Prostate gland (tissue), 2 donors: ENCODE data around the gene JSRP1. TPM values are rescaled to one million over a fixed set of nuclear protein-coding genes. Genes with fewer than 3 reads are reported as not detected.
"Not testable (repeated sequence)": the region's sequence is repeated elsewhere in the genome, so short reads cannot be mapped to it uniquely, and the experiment has no call there.

Source experiments
- DNase-seq: peaks from one replicate; pipeline ENCODE4 v3.0.0-alpha.2; 2019; ENCODE audit warnings: low spot score
- H3K27ac ChIP-seq, 2 donors: fragments of 200-600 bp; sonication (generic); 2 replicates each; pipeline ENCODE4 v1.5.1; 2017 to 2019
- H3K27me3 ChIP-seq: fragments of 200-600 bp; sonication (generic); replicated peaks from 2 replicates; pipeline ENCODE4 v1.5.1; 2019; ENCODE audit not compliant: insufficient read depth
- H3K36me3 ChIP-seq, 2 donors: fragments of 200-600 bp; sonication (generic); 1 replicate in 1 of 2; 2 replicates in 1 of 2; pipeline versions ENCODE4 v1.5.1 to v1.8.1; 2017 to 2019
- H3K4me1 ChIP-seq: fragments of 200-600 bp; sonication (generic); replicated peaks from 2 replicates; pipeline ENCODE4 v1.5.1; 2019
- H3K4me3 ChIP-seq, 2 donors: fragments of 200-600 bp; sonication (generic); 2 replicates each; pipeline ENCODE4 v1.5.1; 2017 to 2019
- H3K9me3 ChIP-seq: fragments of 200-600 bp; sonication (generic); 2 replicates; pipeline ENCODE4 v1.5.1; 2017
- POLR2A ChIP-seq: fragments of 450-650 bp; IDR thresholded peaks from one replicate; pipeline ENCODE4 v1.6.1; 2016; ENCODE audit warnings: antibody characterized with exemption, mild to moderate bottlenecking
- POLR2AphosphoS5 ChIP-seq: sonication (generic); formaldehyde crosslinking; IDR thresholded peaks from one replicate; pipeline ENCODE4 v1.6.1; 2017; ENCODE audit warnings: antibody characterized with exemption
- WGBS: methylation state at CpG from one replicate; pipeline ENCODE4 v1.1.5; 2018; 5-methylcytosine and 5-hydroxymethylcytosine counted together
- intact Hi-C: fragments of 100-400 bp; cut with DNase I; formaldehyde crosslinking; loops from one replicate; pipeline ENCODE4 v1.14.2; 2022
- total RNA-seq, 2 donors: library from RNA; depleted of rRNA; stranded (reverse); fragments of >200 nt; gene quantifications; one replicate each; pipeline ENCODE4 v1.1.0, GENCODE V29; 2016
- TF ChIP-seq, protein P1 (sequence below), 4 experiments: fragments of 200-600 bp in 2 of 4; fragments of 450-650 bp in 2 of 4; sonication (generic) in 2 of 4; IDR thresholded peaks; 1 replicate in 3 of 4; 2 replicates in 1 of 4; pipeline ENCODE4 v1.5.1; 2016 to 2019; ENCODE audit warnings: antibody characterized with exemption in 4 of 4, mild to moderate bottlenecking in 2 of 4, moderate library complexity in 2 of 4

The JSRP1 gene
- total RNA-seq, 2 donors from 2014 or later: 0.96 TPM; not detected in 1

DNA sequence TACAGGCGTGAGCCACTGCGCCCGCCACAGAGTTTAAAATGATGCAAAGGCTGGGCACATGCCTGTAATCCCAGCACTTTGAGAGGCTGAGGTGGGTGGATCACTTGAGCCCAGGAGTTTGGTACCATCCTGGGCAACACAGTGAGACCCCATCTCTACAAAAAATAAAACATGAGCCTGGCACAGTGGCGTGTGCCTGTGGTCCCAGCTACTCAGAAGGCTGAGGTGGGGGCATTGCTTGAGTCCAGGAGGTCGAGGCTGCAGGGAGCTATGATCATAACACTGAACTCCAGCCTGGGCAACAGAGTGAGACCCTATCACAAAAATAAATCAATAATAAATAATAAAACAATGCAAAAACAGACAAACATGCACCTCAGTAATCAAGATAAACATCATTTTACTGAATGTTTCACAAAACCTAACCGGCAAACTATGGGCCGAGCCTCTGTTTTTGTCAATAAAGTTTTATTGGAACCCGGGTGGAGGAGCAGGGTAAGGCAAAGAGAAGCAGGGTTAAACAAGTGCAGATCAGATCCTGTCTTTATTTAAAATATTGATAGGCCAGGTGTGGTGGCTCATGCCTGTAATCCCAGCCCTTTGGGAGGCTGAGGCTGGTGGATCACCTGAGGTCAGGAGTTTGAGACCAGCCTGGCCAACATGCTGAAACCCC, 27.8 kb upstream of the JSRP1 start:
- Histone ChIP-seq H3K9me3 (no peaks in the 10 kb centered on the region), H3K27ac (no peak overlapping the region), H3K4me1 (peaks cover 5% of the 10 kb centered on the region), H3K4me3 (no peak overlapping the region), H3K36me3 (no peaks in the 10 kb centered on the region), H3K27me3 (peaks cover 5% of the 10 kb centered on the region)
- no peak for DNase-seq
- WGBS: 95% methylated on average over 8 of the region's 8 CpGs
- intact Hi-C loops: no loop called here
- TF ChIP-seq, protein P1, sequence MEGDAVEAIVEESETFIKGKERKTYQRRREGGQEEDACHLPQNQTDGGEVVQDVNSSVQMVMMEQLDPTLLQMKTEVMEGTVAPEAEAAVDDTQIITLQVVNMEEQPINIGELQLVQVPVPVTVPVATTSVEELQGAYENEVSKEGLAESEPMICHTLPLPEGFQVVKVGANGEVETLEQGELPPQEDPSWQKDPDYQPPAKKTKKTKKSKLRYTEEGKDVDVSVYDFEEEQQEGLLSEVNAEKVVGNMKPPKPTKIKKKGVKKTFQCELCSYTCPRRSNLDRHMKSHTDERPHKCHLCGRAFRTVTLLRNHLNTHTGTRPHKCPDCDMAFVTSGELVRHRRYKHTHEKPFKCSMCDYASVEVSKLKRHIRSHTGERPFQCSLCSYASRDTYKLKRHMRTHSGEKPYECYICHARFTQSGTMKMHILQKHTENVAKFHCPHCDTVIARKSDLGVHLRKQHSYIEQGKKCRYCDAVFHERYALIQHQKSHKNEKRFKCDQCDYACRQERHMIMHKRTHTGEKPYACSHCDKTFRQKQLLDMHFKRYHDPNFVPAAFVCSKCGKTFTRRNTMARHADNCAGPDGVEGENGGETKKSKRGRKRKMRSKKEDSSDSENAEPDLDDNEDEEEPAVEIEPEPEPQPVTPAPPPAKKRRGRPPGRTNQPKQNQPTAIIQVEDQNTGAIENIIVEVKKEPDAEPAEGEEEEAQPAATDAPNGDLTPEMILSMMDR (IDR thresholded peaks at IDR 0.05): no peak
- no peak for TF ChIP-seq POLR2A
- TF ChIP-seq POLR2AphosphoS5: no peak

DNA sequence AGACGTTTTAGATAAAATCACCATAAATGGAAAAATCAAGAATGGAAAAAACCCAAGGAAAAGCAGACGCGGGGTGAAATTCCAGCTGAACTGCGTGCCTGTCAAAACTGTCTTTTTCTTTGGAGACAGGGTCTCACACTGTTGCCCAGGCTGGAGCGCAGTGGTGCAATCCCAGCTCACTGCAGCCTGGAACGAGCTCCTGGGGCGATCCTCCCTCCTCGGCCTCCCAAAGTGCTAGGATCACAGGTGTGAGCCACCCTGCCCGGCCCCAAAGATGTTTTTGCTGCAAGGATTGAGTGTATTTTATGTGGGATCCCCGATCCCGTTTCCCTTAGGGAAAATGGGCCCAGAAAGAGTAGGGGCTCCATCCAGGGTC, 26.6 kb upstream of the JSRP1 start:
- no peaks in the 10 kb centered on the region for H3K9me3 ChIP-seq
- no peak for DNase-seq
- H3K36me3 ChIP-seq: no peaks in the 10 kb centered on the region
- 73% methylated on average over 11 of the region's 11 CpGs for WGBS
- H3K4me3 ChIP-seq: no peak overlapping the region
- intact Hi-C loops: no loop called here
- H3K27me3 ChIP-seq: no peaks in the 10 kb centered on the region
- TF ChIP-seq, protein P1 (IDR thresholded peaks at IDR 0.05): no peak
- TF ChIP-seq POLR2A (no peak), POLR2AphosphoS5 (no peak)
- H3K27ac ChIP-seq: no peak overlapping the region
- H3K4me1 ChIP-seq: peaks cover 5% of the 10 kb centered on the region

DNA sequence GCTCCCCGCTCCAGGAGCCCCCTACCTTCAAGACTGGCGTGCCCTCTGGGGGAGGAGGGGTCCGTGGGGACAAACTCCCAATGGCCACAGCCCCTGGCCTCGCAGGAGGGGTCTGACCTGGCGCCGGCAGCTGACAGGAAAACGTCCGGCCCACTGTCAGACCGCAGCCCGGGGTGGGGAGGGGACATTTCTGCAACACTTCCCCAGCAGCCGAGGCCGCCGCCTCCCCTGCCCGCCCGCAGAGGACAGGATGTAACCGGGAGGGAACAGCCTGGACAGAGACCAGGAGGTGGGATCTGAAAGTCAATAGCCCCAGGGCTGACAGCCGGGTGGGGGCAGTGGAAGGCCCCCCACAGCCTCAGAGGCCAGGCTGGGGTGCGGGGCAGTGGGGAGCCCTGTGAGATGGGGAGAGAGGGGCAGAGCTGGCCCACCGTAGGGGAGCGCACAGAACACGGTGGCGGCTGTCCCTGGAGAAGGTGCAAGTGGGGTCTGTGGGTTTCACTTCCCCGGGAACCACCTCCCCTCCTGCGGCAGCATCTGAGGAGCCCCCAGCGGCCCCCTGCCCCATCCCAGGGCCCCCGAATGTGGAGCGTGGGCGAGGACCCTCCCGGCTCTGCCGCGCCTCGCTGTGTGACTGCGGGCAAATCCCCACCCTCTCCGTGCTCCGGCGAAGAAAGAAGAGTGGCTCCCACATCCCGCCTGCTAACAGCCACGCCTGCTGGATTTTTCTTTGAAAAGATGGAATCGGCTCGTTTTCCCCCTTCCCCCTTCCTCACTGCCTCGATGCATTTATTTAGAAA, 26.0 kb upstream of the JSRP1 start, which contains the start of gene PEAK3:
TSS of gene PEAK3 (minus strand) at position 114 of the 800 bp plus-strand sequence. CDS start 1,244 bp downstream, outside the sequence.
- H3K4me3 ChIP-seq: peak within 1 kb of the TSS in 1 of 2 donors; percentile 22
- no peaks in the 10 kb centered on the region for H3K9me3 ChIP-seq
- no peaks in the 10 kb centered on the region for H3K27me3 ChIP-seq
- 16% methylated on average over 40 of the region's 41 CpGs for WGBS
- no peak for TF ChIP-seq POLR2AphosphoS5
- TF ChIP-seq, protein P1 (IDR thresholded peaks at IDR 0.05): no peak
- no peak for TF ChIP-seq POLR2A
- H3K27ac ChIP-seq: peak within 1 kb of the TSS in 1 of 2 donors; percentile 20
- intact Hi-C loops: no loop called here
- peaks cover 5% of the 10 kb centered on the region for H3K4me1 ChIP-seq
- peak; percentile 31 for DNase-seq
- H3K36me3 ChIP-seq: no peaks in the 10 kb centered on the region

DNA sequence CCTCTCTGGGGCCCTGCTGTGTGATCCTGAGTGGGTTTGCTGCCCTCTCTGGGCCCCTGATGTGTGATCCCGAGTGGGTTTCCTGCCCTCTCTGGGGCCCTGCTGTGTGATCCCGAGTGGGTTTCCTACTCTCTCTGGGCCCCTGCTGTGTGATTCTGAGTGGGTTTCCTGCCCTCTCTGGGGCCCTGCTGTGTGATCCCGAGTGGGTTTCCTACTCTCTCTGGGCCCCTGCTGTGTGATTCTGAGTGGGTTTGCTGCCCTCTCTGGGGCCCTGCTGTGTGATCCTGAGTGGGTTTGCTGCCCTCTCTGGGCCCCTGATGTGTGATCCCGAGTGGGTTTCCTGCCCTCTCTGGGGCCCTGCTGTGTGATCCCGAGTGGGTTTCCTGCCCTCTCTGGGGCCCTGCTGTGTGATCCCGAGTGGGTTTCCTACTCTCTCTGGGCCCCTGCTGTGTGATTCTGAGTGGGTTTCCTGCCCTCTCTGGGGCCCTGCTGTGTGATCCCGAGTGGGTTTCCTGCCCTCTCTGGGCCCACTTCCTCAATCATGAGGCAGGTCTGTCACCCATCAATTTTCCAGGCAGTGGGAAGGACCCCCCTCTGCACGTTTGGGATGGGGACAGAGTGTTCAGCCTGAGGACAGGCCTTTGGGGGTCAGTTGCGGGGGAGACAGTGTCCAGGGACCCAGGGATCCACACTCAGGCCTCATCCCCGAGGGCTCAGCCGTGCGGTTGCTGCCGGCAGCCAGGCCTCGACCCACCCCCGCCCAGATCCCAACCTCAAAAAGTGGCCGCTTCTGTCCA, 25.2 kb upstream of the JSRP1 start:
- H3K36me3 ChIP-seq, DNase-seq, H3K27me3 ChIP-seq, H3K4me1 ChIP-seq, H3K9me3 ChIP-seq, intact Hi-C loops: not testable (repeated sequence)
- Histone ChIP-seq H3K27ac (peak overlapping the region in 1 of 2 donors; percentile 20), H3K4me3 (peak overlapping the region in 1 of 2 donors; percentile 22)
- WGBS: 30% methylated on average over 15 of the region's 16 CpGs

DNA sequence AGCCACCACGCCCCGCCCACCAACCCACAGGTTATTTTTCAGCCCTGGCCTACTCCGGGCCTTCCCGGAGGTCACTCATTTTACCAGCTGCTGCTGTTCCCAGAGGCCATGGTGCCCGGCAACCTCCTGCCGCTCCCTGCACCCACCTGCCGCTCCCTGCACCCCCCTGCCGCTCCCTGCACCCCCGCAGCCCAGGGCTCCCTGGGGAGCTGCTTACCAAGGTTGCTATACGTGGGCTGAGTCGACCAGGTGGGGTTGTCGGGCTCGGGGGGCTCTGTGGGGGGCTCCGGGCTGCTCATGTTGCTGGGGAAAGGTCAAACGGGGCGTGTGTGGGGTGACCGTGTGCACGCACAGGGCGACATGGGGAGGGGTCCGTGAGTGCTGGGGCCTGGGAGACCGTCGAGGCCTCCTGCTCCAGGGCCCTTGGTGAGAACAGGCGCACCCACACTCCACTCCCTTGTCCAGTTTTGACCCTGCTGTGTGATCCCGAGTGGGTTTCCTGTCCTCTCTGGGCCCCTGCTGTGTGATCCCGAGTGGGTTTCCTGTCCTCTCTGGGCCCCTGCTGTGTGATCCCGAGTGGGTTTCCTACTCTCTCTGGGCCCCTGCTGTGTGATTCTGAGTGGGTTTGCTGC, 24.5 kb upstream of the JSRP1 start:
- intact Hi-C loops: no loop called here
- no peaks in the 10 kb centered on the region for H3K9me3 ChIP-seq
- H3K27ac ChIP-seq: no peak overlapping the region
- TF ChIP-seq POLR2AphosphoS5: no peak
- no peak for TF ChIP-seq POLR2A
- TF ChIP-seq, protein P1 (IDR thresholded peaks at IDR 0.05): no peak
- 75% methylated on average over 26 of the region's 26 CpGs for WGBS
- no peaks in the 10 kb centered on the region for H3K36me3 ChIP-seq
- no peak for DNase-seq
- no peak overlapping the region for H3K4me3 ChIP-seq
- H3K27me3 ChIP-seq: no peaks in the 10 kb centered on the region
- H3K4me1 ChIP-seq: peaks cover 5% of the 10 kb centered on the region
